GM21528 (cell line): ENCODE measurements around the gene PIGN.
A peak's percentile ranks its signal among the peaks of the same experiment; 100 is the strongest.
"Not testable (repeated sequence)": the region's sequence is repeated elsewhere in the genome, so short reads cannot be mapped to it uniquely, and the experiment has no call there.

Source experiments
- ATAC-seq: cut with Tn5 transposase; IDR thresholded peaks from one replicate; pipeline ENCODE4 v1.9.1; 2021; ENCODE audit warnings: mild to moderate bottlenecking, moderate library complexity; ENCODE audit not compliant: unreplicated experiment, low FRiP score

Gene PIGN

GRCh38 chr18:62182220-62182619 lies 4.6 kb downstream of the PIGN start:
- no peak for ATAC-seq

GRCh38 chr18:62179213-62179612 lies 7.6 kb downstream of the PIGN start:
- no peak for ATAC-seq

GRCh38 chr18:62177271-62177670 lies 9.6 kb downstream of the PIGN start:
- ATAC-seq = no peak

- ATAC-seq = no peak
Measured at GRCh38 chr18:62175521-62175920, 11.3 kb downstream of the PIGN start.

GRCh38 chr18:62172298-62172697 lies 14.6 kb downstream of the PIGN start:
- no peak for ATAC-seq

GRCh38 chr18:62170857-62171256 lies 16.0 kb downstream of the PIGN start:
- ATAC-seq = no peak

GRCh38 chr18:62166524-62166923 lies 20.3 kb downstream of the PIGN start:
- ATAC-seq = not testable (repeated sequence)

GRCh38 chr18:62165583-62165982 lies 21.3 kb downstream of the PIGN start:
- no peak for ATAC-seq

GRCh38 chr18:62164855-62165487 lies 21.9 kb downstream of the PIGN start:
- ATAC-seq = no peak

GRCh38 chr18:62164310-62164709 lies 22.5 kb downstream of the PIGN start:
- ATAC-seq = no peak

- ATAC-seq = no peak
Measured at GRCh38 chr18:62157843-62158242, 29.0 kb downstream of the PIGN start.

GRCh38 chr18:62152844-62153243 lies 34.0 kb downstream of the PIGN start:
- no peak for ATAC-seq

GRCh38 chr18:62151068-62151771 lies 35.6 kb downstream of the PIGN start:
- no peak for ATAC-seq

GRCh38 chr18:62144338-62144737 lies 42.5 kb downstream of the PIGN start:
- no peak for ATAC-seq

GRCh38 chr18:62140259-62140658 lies 46.6 kb downstream of the PIGN start:
- ATAC-seq = no peak

- ATAC-seq = no peak
Measured at GRCh38 chr18:62138461-62139235, 48.2 kb downstream of the PIGN start.

GRCh38 chr18:62131301-62131909 lies 55.5 kb downstream of the PIGN start:
- peak; percentile 68 for ATAC-seq

GRCh38 chr18:62128157-62128556 lies 58.7 kb downstream of the PIGN start:
- ATAC-seq = no peak

GRCh38 chr18:62126737-62127136 lies 60.1 kb downstream of the PIGN start:
- no peak for ATAC-seq

GRCh38 chr18:62125702-62126101 lies 61.2 kb downstream of the PIGN start:
- no peak for ATAC-seq

GRCh38 chr18:62122330-62122729 lies 64.5 kb downstream of the PIGN start:
- no peak for ATAC-seq
